HG03060 (cell line): ENCODE results near the gene PIK3R1.
"Not testable (repeated sequence)": the region's sequence is repeated elsewhere in the genome, so short reads cannot be mapped to it uniquely, and the experiment has no call there.

Experiments used
- ATAC-seq: cut with Tn5 transposase; IDR thresholded peaks from one replicate; pipeline ENCODE4 v1.9.1; 2021; ENCODE audit warnings: low read depth, moderate number of reproducible peaks; ENCODE audit not compliant: unreplicated experiment

PIK3R1 gene

DNA sequence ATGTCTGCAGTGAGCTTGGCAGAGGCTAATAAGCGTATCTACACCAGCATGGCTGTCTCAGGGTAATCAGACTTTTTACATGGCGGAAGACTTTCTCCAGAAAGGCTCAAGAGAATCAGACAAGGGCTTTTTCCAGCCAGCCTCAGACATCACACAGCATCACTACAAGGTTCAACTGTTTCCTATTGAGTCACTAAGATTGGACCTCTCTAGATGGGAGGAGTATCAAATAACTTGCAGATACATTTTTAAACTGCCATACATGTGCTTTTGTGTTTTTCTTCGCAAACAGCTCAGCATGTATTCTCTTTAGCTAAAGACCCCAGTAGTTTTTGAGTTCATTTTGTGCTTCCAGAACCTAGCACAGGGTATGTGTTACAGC, 22.9 kb upstream of the PIK3R1 start:
- no peak for ATAC-seq

DNA sequence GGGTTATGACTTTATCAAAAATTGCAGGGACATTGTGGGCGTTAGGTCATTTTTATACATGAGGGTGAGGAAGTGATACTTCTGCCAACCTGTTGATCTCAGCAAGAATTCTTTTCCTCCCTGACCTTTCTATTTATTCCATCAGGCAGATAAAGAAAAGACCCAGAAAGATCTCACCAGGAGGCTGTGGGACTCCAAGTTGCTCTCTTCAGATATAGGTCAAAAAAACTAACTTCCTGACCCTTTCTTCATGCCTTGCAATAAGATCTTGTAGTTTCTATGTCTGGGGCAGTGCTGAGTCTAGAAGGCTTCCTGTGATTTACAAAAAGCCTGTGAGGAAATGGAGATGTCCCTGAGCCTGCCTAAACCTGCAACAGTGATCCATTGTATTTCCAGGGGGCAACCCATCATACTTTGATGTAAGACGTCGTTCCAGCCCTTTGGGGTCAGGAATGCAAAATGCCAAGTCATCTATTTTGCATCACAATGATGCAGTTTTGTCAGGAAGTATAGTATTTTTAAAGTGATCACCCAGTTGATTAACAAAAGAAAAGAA, 22.0 kb upstream of the PIK3R1 start:
- no peak for ATAC-seq

DNA sequence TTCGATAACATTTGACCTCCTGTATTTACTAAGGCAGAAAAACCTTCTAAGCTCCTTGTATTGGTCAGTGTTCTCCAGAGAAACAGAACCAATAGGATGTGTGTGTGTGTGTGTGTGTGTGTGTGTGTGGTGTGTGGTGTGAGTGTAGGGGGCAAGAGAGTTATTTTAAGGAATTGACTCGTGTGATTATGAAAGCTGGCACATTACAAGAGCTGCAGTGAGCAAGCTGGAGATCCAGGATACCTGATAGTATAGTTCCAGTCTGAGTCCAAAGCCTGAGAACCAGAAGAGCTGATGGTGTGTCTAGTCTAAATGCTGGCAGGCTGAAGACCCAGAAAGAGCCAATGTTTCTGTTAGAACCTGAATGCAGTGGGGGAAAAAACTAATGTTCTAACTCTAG, 21.2 kb upstream of the PIK3R1 start:
- no peak for ATAC-seq

DNA sequence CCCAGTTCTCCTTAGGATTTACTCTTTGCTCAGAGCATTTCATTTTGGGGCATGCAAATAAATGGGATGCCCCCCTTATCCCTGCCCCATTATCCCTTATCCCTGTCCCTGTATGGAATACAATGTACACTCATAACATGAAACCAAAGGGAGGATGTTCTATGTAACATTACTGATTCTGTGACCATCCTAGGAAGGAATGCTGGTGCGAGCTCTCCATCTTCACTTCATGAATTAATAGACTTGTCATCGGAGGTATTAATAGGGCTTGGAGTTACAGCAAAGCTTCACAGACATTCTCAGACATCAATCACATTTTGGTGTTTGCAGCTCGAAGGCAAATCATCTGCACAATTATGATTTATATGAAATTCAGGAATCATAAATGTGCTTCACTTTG, 20.4 kb upstream of the PIK3R1 start:
- ATAC-seq, result no peak

DNA sequence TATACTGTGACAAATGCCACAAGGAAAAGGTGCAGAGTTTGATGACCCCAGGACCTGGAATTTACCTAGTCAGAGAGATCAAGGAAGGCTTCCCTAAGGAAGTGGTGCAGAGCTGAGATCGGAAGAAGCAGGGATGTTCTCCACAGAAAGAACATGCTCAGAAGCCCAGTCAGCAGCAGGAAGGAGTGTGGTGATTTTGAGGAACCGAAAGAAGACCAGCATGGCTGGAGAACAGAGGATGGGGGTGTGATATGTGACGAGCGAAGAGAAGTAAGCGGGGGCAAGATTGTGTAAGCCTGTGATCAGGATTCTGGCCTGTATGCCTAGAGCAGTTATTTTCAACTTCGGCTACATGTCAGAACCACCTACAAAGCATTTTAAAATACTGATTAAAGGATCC, 18.7 kb upstream of the PIK3R1 start:
- ATAC-seq, result peak; percentile 85

DNA sequence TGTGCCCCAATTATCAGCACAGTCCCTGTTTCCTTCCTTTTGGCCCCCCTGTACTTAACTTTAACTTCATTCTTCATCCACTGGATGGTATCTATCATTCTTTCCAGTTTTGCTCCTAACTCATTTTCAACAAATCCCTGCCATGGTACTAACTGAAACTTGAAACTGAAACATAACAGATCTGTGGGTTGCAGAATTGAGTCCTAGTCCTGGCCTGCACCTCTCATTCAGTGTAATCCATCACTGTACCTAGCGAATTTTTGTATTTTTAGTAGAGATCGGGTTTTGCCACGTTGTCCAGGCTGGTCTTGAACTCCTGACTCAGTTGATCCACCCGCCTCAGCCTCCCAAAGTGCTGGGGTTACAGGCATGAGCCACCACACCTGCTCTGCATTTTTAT, 15.3 kb upstream of the PIK3R1 start:
- no peak for ATAC-seq

DNA sequence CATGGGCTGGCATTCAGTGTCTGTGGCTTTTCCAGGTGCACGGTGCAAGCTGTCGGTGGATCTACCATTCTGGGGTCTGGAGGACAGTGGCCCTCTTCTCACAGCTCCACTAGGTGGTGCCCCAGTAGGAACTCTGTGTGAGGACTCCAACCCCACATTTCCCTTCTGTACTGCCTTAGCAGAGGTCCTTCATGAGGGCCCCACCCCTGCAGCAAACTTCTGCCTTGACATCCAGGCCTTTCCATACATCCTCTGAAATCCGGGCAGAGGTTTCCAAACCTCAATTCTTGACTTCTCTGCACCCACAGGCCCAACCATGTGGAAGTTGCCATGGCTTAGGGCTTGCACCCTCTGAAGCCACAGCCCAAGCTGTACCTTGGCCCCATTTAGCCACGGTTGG, 4.9 kb upstream of the PIK3R1 start:
- ATAC-seq, result not testable (repeated sequence)

DNA sequence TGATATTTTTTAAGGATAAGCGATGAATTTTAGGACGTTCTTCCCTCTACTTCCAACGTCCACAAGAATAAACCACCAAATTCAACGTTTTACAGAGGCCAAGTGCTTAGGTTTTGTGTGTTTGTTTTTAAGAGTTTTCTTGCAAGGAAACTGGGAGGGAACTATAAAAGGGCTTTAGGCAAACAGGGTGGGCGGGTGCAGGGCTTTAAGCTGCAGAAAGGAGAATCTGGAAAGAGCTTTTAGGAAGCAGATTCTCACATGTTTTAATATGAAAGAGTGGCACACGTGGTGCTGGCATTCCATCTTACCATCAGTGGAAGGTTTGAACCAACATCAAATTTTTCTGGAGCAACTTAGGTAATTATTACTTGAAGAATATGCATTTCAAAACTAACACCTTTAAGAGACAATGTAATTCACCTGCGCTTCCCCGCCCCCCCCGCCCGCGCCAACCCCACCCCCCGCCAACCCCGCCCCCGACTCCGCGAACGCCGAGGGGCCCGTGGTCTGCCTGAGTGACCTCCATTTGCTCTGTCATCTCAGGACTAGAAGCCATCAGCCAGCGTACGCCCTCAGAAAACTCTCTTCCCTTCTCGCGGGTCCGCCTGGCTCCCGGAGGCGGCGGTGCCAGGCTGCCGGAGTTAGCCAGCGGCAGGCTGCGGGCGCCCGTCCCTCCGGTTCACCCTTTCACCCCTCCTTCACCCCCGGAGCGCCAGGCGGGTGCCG, 911 bp upstream of the PIK3R1 start:
- no peak for ATAC-seq

DNA sequence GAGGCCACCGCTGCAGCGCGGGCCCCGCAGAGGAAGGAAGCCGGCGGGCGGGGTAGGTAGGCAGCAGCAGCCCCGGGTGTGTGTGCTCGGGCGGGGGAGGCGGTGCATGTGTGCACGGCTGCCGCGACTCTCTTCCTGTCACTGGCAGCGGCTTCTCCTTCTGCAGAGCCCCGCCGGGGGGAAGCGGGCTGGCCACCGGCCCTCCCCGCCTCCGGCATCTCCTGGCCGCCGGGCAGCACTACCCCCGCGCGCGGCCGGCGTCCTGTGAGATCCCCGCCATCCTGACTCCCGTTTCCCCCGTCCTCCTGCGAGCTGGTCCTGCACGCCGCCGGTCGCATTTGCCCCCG, 315 bp downstream of the PIK3R1 start:
- peak; percentile 26 for ATAC-seq

DNA sequence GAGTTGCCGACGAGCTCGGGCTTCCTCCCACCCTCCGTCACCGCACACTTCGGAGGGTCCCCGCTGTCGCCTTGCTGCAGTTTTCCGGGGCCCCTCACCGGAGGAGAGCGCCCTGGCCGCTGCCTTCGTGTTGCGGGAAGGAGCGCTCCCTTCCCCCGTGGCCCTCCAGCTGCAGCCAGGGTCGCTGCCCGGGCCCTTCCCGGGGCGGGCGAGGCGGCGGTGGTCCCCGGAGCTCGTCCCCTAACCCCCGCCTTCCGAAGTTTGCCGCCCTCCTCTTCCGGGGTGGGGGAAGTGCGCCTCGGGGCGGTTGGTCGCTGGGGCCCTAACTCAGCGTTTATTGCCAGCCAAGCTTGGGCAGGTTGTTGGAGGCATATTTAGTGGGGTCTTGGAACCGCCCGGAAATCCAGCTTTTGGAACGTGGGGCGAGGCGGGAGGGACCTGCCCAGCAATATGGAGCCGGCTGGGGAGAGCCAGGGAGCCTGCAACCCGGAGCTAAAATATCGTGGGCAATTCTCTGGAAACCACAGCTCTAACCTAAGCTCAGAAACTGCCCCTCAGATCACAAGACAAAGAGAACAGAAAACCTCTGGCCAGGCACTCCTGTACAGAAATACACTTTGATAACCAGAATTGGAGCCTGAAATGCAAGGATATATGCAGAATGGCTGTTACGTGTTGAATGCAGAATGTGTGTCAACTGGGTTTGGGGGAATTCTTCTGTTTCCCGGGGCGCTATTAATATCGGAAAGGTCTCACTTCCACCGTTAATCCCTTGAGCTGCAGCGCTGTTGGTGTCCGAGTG, 890 bp downstream of the PIK3R1 start:
- ATAC-seq, result peak; percentile 2

DNA sequence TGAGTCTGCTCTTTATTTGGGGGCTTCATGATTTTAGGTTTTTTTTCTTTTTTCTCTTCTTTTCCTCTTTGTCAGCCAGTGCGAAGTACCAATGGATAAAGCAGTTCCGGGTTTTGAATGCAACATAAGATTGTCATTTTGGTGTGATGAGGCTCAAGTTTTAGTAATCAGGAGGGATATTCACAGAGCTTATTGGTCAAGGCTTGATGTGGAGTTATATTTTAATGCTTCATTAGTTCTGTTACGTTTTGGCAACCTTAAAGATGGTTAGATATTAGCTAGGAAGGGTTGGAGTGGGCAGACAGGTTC, 1.4 kb downstream of the PIK3R1 start:
- ATAC-seq, result no peak

DNA sequence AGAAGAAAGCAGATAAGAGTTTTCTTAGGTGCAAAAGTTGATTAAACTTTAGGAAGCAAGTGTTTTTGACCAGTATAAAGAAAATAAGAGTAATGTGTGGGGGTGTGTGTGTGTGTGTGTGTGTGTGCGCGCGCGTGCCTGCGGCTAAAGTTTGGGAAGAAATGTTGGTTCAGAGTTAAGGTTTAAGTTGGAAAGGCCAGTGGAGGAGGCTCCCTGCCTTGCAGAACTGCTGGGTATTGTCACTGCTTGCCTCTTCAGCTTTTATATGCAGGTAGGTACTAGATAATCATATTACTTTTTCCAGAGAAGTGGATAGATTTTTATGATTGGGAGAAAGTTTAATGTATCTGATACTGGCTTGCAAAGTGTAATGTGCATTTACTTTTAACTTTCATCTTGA, 2.0 kb downstream of the PIK3R1 start:
- no peak for ATAC-seq

DNA sequence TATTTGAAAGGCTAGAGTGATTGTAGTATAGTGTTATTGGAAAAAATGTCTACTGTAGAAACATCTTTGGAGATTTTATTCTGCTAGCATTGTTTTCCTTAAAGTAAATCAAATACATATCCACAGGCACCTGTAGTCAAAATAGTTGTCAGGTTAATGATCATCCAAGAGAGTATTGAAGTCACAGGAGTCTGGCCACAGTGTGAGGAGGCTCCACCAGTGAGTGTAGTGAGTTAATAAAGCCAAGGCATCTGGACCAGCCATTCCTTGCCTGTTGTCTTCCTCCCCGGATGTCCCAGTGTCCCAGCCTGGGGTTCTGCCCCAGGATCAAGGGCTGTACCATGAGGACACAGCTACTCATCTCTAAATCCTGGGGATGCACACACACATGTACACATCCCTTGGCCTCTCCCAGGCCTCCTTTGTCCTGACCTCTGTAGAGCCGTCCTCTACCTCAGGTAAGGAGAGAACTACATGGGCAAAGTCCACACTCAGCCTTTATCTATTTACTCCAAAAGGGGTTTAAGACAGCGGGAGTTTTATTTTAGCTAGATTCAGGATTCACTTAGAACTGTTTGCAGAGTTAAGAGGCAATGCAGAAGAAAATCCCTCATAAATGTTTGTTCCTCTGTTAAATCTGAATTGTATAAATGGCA, 3.7 kb downstream of the PIK3R1 start:
- ATAC-seq, result no peak

DNA sequence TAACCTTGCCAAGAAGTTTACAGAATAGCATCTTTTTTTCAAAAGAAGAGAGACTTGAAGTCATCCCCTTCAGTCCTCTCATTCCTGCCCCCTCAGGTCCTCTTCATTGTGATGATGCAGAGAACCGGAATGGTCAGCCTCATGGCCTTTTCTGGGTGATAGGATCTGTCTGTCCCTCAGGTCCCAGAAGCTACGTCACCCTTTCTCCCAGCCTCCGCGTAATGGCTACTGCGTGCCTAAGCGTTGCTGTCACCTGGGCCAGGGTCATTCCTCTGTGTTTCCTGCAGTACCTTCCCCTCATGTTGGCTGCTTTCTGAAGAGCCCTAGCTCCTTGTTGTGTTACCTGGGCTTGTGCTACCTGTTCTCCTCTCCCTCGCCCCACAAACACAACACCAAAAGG, 4.7 kb downstream of the PIK3R1 start:
- ATAC-seq, result no peak

DNA sequence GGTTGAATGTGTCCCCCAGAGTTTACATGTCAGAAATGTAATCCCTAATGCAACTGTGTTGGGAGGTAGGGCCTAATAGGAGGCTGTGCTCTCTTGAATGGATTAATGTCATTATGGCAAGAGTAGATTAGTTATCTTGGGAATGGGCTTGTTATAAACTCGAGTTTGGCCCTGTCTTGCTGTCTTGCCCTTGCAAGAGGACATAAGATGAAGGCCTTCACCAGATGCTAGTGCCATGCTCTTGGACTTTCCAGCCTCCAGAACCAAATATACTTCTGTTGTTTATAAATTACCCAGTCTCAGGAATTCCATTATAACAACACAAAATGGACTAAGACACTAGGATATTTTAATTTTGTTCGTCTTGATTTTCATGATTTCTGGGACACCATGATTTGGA, 5.4 kb downstream of the PIK3R1 start:
- no peak for ATAC-seq

DNA sequence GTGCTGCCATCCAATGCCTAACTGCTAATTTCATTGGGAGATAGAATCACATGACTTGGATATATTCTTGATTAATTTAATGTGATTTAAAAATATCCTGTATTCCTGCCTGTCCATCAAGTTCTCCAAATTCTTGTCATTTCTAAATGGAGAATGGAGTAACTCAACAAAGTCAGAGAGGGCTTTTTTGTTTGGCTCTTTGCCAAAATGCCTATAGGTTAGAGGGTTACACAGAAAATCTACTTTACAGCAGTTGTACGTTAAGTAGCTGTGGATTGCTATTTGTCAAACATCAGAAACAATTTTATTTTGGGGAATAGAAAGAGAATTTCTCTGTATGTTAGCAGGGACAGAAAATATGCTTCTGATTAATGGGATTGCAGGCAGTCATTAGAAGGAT, 5.9 kb downstream of the PIK3R1 start:
- no peak for ATAC-seq

DNA sequence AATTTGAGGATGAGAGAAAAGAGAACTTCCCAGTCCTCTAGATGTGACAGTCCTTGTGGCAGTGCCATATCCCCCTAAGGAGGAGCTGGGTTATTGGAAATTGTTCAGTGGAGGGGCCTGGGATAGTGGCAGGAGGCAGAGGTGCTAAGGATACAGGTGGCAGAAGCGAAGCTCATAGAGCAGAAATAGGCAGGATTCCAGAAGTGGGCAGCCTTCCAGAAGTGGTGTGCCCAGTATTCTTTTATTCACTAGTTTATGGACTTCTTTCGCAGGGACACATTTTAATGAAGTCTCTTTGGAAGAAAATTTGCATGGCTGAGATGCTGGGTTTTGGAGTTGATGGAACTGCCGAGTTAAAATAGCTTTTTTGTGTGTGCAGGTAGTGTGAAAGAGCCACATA, 6.8 kb downstream of the PIK3R1 start:
- ATAC-seq, result no peak

DNA sequence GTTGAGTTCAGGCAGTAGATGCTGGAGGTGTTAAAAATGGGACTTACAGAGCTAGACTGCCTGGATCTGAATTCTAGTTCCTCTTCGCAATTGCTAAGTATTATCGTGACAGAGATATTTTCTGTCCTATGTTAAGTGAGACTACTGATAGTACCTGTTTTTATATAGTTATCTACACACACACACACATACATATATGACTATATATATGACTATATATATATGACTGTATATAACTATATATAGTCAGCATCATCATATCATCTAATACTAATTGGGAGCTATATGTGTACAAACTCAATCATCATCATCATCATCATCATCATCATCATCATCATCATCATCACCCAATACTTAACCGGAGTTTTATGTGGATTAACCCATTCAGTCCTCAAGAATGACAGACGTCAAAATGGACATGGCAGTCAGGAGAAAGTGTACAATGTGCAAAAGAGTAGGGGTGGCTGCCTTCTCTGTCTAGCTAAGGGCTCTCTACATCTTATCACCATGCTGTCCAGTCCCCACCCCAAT, 7.3 kb downstream of the PIK3R1 start:
- ATAC-seq, result no peak

DNA sequence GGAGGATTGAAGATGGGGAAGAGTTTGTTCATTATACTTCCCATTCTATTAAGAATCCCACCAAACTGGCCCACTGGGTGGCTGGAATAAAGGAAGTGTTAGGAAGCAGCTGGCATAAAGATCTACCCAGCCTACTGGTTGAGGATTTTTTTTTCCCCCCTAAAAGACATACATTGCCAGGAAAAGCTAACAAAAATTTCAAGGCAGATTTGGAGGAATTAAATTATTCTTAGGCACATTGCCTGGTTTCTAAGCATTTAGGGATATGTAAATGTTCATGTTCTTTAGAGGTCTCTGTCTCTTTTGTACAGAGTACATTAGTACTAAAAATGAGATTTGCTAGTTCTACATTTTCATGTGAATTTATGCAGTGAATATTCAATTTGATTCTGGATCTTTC, 8.3 kb downstream of the PIK3R1 start:
- ATAC-seq, result no peak

DNA sequence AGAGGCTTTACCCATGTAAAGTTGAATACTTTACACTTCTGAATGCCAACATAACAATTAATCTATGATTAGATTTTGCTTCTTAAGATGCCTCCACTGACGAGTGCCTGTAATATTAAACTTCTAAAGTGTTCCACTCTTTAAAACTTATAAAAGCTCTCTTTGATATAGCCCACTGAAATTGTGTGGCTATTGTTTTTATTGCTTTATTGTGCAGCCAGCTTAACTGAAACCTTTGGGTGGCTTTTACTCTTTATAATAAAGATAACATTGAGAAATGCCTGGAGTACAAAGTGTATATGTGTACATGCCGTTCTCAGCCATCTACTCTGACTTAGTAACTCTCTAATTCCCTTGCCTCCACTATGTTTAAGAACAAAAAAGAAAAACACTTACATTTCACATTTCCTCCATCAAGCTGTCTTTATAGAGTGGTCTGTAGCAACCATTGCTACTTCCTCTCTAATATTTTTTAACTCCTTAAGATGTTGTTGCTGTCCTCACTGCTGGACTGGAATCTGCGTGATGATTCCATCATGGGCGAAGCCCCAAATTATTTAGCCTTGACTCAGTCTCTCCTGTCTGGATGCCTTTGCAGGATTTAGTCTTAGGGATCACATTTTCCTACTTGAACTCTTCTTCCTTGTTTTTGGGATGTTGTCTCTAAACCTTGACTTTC, 9.1 kb downstream of the PIK3R1 start:
- no peak for ATAC-seq
